ENCODE results near the gene PSMC4. TPM values are rescaled to one million over a fixed set of nuclear protein-coding genes. Genes with fewer than 3 reads are reported as not detected.

The PSMC4 gene
- polyA plus RNA-seq, 1 of the 3 experiments (the other 2 are of a cell fraction) = 173 TPM

- CTCF ChIA-PET = interaction anchor here (0.6 to 1.1 kb wide), 2 partner anchors 9 kb away, joined by 3 to 4 read pairs; no protein-coding TSS in a partner anchor
Observed at GRCh38 chr19:40009674-40010073, 38.7 kb downstream of the PSMC4 start.

More at GRCh38 chr19:40009674-40010073, 38.7 kb downstream of the PSMC4 start:
- POLR2A ChIA-PET = no interaction called here
- Histone ChIP-seq H4K20me1 (ENCODE audit: insufficient read depth) (no peaks in the 10 kb centered on the region), H3K27ac (ENCODE audit: low read depth in 2 of 2, low read length in 1 of 2) (no peak overlapping the region), H3K4me1 (ENCODE audit: control insufficient read depth in 1 of 2, insufficient read depth in 2 of 2, low read depth in 1 of 2, low read length in 1 of 2) (no peaks in the 10 kb centered on the region), H3K79me2 (ENCODE audit: insufficient read depth) (no peaks in the 10 kb centered on the region), H3K4me2 (no peak overlapping the region), H2AFZ (ENCODE audit: low read depth) (no peak overlapping the region), H3K9ac (no peak overlapping the region), H3F3A (replicated peaks; ENCODE audit: insufficient read depth) (peaks cover 6% of the 10 kb centered on the region), H3K27me3 (ENCODE audit: insufficient read depth) (no peaks in the 10 kb centered on the region), H3K4me3 (ENCODE audit: low read depth in 2 of 2, low read length in 1 of 2) (no peak overlapping the region), H3K36me3 (replicated peaks in 1 of 2; ENCODE audit: control insufficient read depth in 1 of 2, insufficient read depth in 2 of 2, low read length in 1 of 2) (peaks cover 35 to 38% of the 10 kb centered on the region in 2 experiments), H3K9me2 (no peaks in the 10 kb centered on the region), H3K9me3 (no peaks in the 10 kb centered on the region; the same call in 1 of the 2 replicates)
- no peak for TF ChIP-seq USF1 (IDR thresholded peaks at IDR 0.05; ENCODE audit: borderline replicate concordance, low read depth)
- TF ChIP-seq EZH2phosphoT487 (IDR thresholded peaks at IDR 0.05; ENCODE audit: borderline replicate concordance, low read depth) = no peak
- TF ChIP-seq NFIC (IDR thresholded peaks at IDR 0.05; ENCODE audit: borderline replicate concordance) = no peak
- no peak for TF ChIP-seq MAX (IDR thresholded peaks at IDR 0.05; ENCODE audit: low read depth)
- no peak for TF ChIP-seq MXI1 (IDR thresholded peaks at IDR 0.05; ENCODE audit: low read depth, low read length)
- no peak for TF ChIP-seq SMC3 (IDR thresholded peaks at IDR 0.05; ENCODE audit: low read depth, low read length)
- no peak for TF ChIP-seq FOXM1 (IDR thresholded peaks at IDR 0.05; ENCODE audit: low read depth)
- TF ChIP-seq FOXJ3 (CRISPR knock-in tag; IDR thresholded peaks at IDR 0.05) = no peak
- no peak for TF ChIP-seq EP300 (IDR thresholded peaks at IDR 0.05; ENCODE audit: borderline replicate concordance in 1 of 2, low read depth in 1 of 2, low read length in 1 of 2)
- TF ChIP-seq YY1 (IDR thresholded peaks at IDR 0.05; ENCODE audit: low read depth) = no peak
- no peak for TF ChIP-seq ZBTB33 (IDR thresholded peaks at IDR 0.05; ENCODE audit: borderline replicate concordance, low read depth)
- TF ChIP-seq GATA2 (CRISPR knock-in tag; IDR thresholded peaks at IDR 0.05) = no peak
- TF ChIP-seq NRF1 (IDR thresholded peaks at IDR 0.05; ENCODE audit: low read depth, low read length) = no peak
- TF ChIP-seq USF2 (IDR thresholded peaks at IDR 0.05; ENCODE audit: borderline replicate concordance, low read depth, low read length) = no peak
- no peak for DNase-seq
